ENCODE measurements around the gene NRDC.

GRCh38 chr1:51755437-51755836, 123.1 kb downstream of the NRDC start:
- TF ChIP-seq CTCF (IDR thresholded peaks at IDR 0.05): no peak
- no peak for TF ChIP-seq MAX (IDR thresholded peaks at IDR 0.05)
- TF ChIP-seq CEBPB (IDR thresholded peaks at IDR 0.05): no peak
- TF ChIP-seq JUN (IDR thresholded peaks at IDR 0.05): no peak
- no peak for TF ChIP-seq POLR2A (IDR thresholded peaks at IDR 0.05; ENCODE audit: low read length)
- no peak for TF ChIP-seq RAD21 (conservative IDR thresholded peaks at IDR 0.05 in 1 of 2, IDR thresholded peaks at IDR 0.05 in 1 of 2)
- TF ChIP-seq, protein P1, sequence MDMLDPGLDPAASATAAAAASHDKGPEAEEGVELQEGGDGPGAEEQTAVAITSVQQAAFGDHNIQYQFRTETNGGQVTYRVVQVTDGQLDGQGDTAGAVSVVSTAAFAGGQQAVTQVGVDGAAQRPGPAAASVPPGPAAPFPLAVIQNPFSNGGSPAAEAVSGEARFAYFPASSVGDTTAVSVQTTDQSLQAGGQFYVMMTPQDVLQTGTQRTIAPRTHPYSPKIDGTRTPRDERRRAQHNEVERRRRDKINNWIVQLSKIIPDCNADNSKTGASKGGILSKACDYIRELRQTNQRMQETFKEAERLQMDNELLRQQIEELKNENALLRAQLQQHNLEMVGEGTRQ (IDR thresholded peaks at IDR 0.05): no peak
- no peak for TF ChIP-seq BHLHE40 (IDR thresholded peaks at IDR 0.05; ENCODE audit: low read depth, low read length)
- no peak for TF ChIP-seq NR3C1 (IDR thresholded peaks at IDR 0.05)
- TF ChIP-seq ESRRA (IDR thresholded peaks at IDR 0.05; ENCODE audit: borderline replicate concordance, low read length): no peak
- no peak for TF ChIP-seq EP300 (IDR thresholded peaks at IDR 0.05)
- TF ChIP-seq KDM1A (IDR thresholded peaks at IDR 0.05; ENCODE audit: low read depth): no peak
- no peak for TF ChIP-seq MYC (IDR thresholded peaks at IDR 0.05; ENCODE audit: borderline replicate concordance, low read length)
- TF ChIP-seq KDM5A (IDR thresholded peaks at IDR 0.05): no peak

Measured in A549 (cell line).